Activated naive CD4-positive, alpha-beta T cell treated with anti-CD3 and anti-CD28 coated beads for 36 hours (primary cell): ENCODE measurements around the gene PAQR7. TPM values are rescaled to one million over a fixed set of nuclear protein-coding genes. Genes with fewer than 3 reads are reported as not detected.

Experiments
- CTCF ChIA-PET: fragments of 350-600 bp; sonication (Branson Sonifier 250); formaldehyde crosslinking; loops from one replicate; lab custom pipeline; 2021; ENCODE audit warnings: antibody characterized with exemption; lab: Charles Lee
- DNase-seq: peaks from one replicate; pipeline ENCODE4 v3.0.0-alpha.2; 2020
- H3K27ac Mint-ChIP-seq: one replicate; pipeline ENCODE4 v1.8.0; 2021; ENCODE audit warnings: mild to moderate bottlenecking, mixed read lengths
- H3K27me3 Mint-ChIP-seq: one replicate; pipeline ENCODE4 v1.8.0; 2021; ENCODE audit warnings: low read depth, mixed read lengths
- H3K36me3 Mint-ChIP-seq: one replicate; pipeline ENCODE4 v1.8.0; 2021; ENCODE audit warnings: low read depth, mixed read lengths
- H3K4me1 Mint-ChIP-seq: one replicate; pipeline ENCODE4 v1.8.0; 2021; ENCODE audit warnings: low read depth, mixed read lengths
- H3K4me3 Mint-ChIP-seq: one replicate; pipeline ENCODE4 v1.8.0; 2021; ENCODE audit warnings: mild to moderate bottlenecking, moderate library complexity, mixed read lengths
- H3K9me3 Mint-ChIP-seq: one replicate; pipeline ENCODE4 v1.8.0; 2021; ENCODE audit warnings: mixed read lengths
- intact Hi-C: fragments of 100-400 bp; cut with micrococcal nuclease; formaldehyde crosslinking; loops from one replicate; pipeline ENCODE4 v1.15.1; 2023
- total RNA-seq, 2 experiments: library from RNA; stranded (reverse); gene quantifications; one replicate each; pipeline ENCODE4 v1.2.3, GENCODE V29; 2021

PAQR7 gene
- total RNA-seq = 1 to 10 TPM; 2.8 to 3.1 TPM

- H3K27me3 Mint-ChIP-seq = no peaks in the 10 kb centered on the region
- peak within 1 kb of the TSS; percentile 18 for H3K27ac Mint-ChIP-seq
- peak within 1 kb of the TSS; percentile 84 for H3K4me3 Mint-ChIP-seq
- no peaks in the 10 kb centered on the region for H3K9me3 Mint-ChIP-seq
- peak; percentile 58 for DNase-seq
- H3K36me3 Mint-ChIP-seq = no peaks in the 10 kb centered on the region
- intact Hi-C loops = loop anchor here (1.0 kb wide), 2 partner anchors 16 to 30 kb away; partner anchors contain the start of gene AUNIP
- CTCF ChIA-PET = interaction anchor here (1.4 to 1.5 kb wide), 3 partner anchors 20 to 122 kb away, joined by 3 to 5 read pairs (median 4); partner anchors contain the start of gene PAFAH2
- peaks cover 8% of the 10 kb centered on the region for H3K4me1 Mint-ChIP-seq
Observed at GRCh38 chr1:25875154-25875855, at the start of gene PAQR7. TSS of gene PAQR7 (minus strand) at chr1:25875708. CDS start at chr1:25863839, 11,869 bp downstream.

DNA sequence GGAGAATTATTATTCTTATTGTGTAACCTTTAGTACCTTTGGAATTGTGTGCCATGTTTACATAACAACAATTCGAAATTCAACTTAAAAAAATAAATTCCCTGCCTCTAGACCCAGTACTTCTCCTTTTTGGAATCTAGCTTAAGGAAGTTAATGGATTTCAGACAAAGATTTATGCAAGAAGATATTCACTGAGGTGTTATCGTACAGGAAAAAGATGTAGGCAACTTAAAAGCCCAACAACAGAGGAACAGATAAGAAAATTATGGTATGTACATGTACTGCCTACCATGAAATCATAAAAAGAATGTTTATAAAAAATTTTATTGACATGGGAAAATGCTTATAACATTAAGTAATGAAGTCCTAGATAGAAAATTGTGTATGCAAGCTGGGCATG, 48.9 kb upstream of the PAQR7 start:
- intact Hi-C loops = no loop called here
- no peak for DNase-seq
- no peak overlapping the region for H3K27ac Mint-ChIP-seq
- H3K36me3 Mint-ChIP-seq = no peaks in the 10 kb centered on the region
- no peaks in the 10 kb centered on the region for H3K9me3 Mint-ChIP-seq
- H3K27me3 Mint-ChIP-seq = peaks cover 2% of the 10 kb centered on the region
- CTCF ChIA-PET = no interaction called here
- H3K4me3 Mint-ChIP-seq = no peak overlapping the region
- H3K4me1 Mint-ChIP-seq = peaks cover 17% of the 10 kb centered on the region

- Mint-ChIP-seq H3K4me1 (peaks cover 22% of the 10 kb centered on the region), H3K4me3 (peak overlapping the region; percentile 53), H3K27me3 (peaks cover 2% of the 10 kb centered on the region), H3K9me3 (no peaks in the 10 kb centered on the region), H3K36me3 (no peaks in the 10 kb centered on the region), H3K27ac (no peak overlapping the region)
- DNase-seq = peak; percentile 41
- CTCF ChIA-PET = interaction anchor here (1.1 kb wide), 1 partner anchor 27 kb away, joined by 4 read pairs; no protein-coding TSS in a partner anchor
- intact Hi-C loops = loop anchor here (1.0 kb wide), 1 partner anchor 17 kb away; the partner anchor contains the start of gene STMN1
Observed at GRCh38 chr1:25922971-25923552, 47.6 kb upstream of the PAQR7 start.

GRCh38 chr1:25922056-25922970, 46.8 kb upstream of the PAQR7 start:
- no peaks in the 10 kb centered on the region for H3K9me3 Mint-ChIP-seq
- intact Hi-C loops = loop anchor here (1.0 kb wide), 1 partner anchor 16 kb away; the partner anchor contains the start of gene STMN1
- CTCF ChIA-PET = interaction anchor here (0.6 to 1.6 kb wide), 3 partner anchors 16 to 1048 kb away, joined by 3 to 5 read pairs (median 4); partner anchors contain the start of gene STMN1
- peak; percentile 60 for DNase-seq
- H3K27ac Mint-ChIP-seq = no peak overlapping the region
- no peaks in the 10 kb centered on the region for H3K36me3 Mint-ChIP-seq
- H3K27me3 Mint-ChIP-seq = peaks cover 2% of the 10 kb centered on the region
- H3K4me3 Mint-ChIP-seq = peak overlapping the region; percentile 70
- H3K4me1 Mint-ChIP-seq = peaks cover 27% of the 10 kb centered on the region

GRCh38 chr1:25918615-25919014, 43.1 kb upstream of the PAQR7 start:
- intact Hi-C loops = no loop called here
- H3K4me3 Mint-ChIP-seq = no peak overlapping the region
- CTCF ChIA-PET = interaction anchor here (0.6 to 1.1 kb wide), 7 partner anchors 22 to 226 kb away, joined by 3 to 11 read pairs (median 3); no protein-coding TSS in a partner anchor
- no peaks in the 10 kb centered on the region for H3K9me3 Mint-ChIP-seq
- no peak overlapping the region for H3K27ac Mint-ChIP-seq
- H3K36me3 Mint-ChIP-seq = no peaks in the 10 kb centered on the region
- no peaks in the 10 kb centered on the region for H3K27me3 Mint-ChIP-seq
- H3K4me1 Mint-ChIP-seq = peaks cover 24% of the 10 kb centered on the region
- no peak for DNase-seq

DNA sequence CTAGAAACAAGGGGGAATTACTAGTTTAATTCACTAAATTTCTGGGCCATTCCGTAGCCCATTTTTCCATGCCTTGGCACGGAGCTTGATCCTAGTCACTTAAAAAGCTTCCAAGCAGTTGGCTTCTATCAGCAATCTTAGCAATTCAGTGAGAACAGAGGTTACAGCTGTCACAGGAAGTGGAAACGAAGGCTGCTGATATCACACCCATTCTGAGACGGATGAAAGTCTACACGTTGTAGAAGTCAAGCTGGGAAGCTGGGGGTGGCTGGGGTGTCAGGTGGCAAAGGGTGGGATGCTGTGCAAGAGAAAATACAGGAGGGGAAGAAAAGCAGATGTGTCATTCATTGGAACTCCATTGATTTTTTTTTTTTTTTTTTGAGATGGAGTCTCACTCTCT, 42.5 kb upstream of the PAQR7 start:
- CTCF ChIA-PET = interaction anchor here (0.6 to 1.4 kb wide), 8 partner anchors 22 to 317 kb away, joined by 3 to 11 read pairs (median 4); partner anchors contain the start of gene PAFAH2
- intact Hi-C loops = no loop called here
- no peaks in the 10 kb centered on the region for H3K36me3 Mint-ChIP-seq
- H3K27ac Mint-ChIP-seq = no peak overlapping the region
- peaks cover 21% of the 10 kb centered on the region for H3K4me1 Mint-ChIP-seq
- no peak overlapping the region for H3K4me3 Mint-ChIP-seq
- no peaks in the 10 kb centered on the region for H3K9me3 Mint-ChIP-seq
- no peaks in the 10 kb centered on the region for H3K27me3 Mint-ChIP-seq
- peak; percentile 58 for DNase-seq

DNA sequence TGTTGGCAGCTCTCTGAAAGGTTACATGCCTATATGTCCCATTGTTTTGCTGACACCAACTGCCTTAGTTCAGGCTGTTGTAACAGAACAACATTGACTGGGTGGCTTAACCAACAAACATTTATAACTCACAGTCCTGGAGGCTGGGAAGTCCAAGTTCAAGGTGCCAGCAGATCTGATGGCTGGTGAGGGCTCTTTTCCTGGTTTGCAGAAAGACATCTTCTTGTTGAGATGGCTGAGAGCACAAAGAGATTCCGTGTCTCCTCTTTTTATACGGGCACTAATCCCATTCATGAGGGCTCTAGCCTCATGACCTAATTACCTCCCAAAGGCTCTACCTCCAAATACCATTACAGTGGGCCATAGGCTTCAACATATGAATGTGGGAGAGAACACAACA, 41.0 kb upstream of the PAQR7 start:
- H3K9me3 Mint-ChIP-seq = no peaks in the 10 kb centered on the region
- CTCF ChIA-PET = no interaction called here
- H3K4me3 Mint-ChIP-seq = no peak overlapping the region
- peaks cover 14% of the 10 kb centered on the region for H3K4me1 Mint-ChIP-seq
- no peaks in the 10 kb centered on the region for H3K27me3 Mint-ChIP-seq
- H3K27ac Mint-ChIP-seq = no peak overlapping the region
- no peaks in the 10 kb centered on the region for H3K36me3 Mint-ChIP-seq
- intact Hi-C loops = no loop called here
- no peak for DNase-seq

GRCh38 chr1:25914074-25914995, 38.8 kb upstream of the PAQR7 start:
- intact Hi-C loops = no loop called here
- Mint-ChIP-seq H3K27ac (no peak overlapping the region), H3K36me3 (no peaks in the 10 kb centered on the region), H3K27me3 (no peaks in the 10 kb centered on the region), H3K4me1 (peaks cover 10% of the 10 kb centered on the region), H3K9me3 (no peaks in the 10 kb centered on the region), H3K4me3 (no peak overlapping the region)
- no peak for DNase-seq
- CTCF ChIA-PET = interaction anchor here (0.5 to 3.5 kb wide), 6 partner anchors 9 to 83 kb away, joined by 3 to 23 read pairs (median 4); partner anchors contain the start of gene PAFAH2

GRCh38 chr1:25913206-25913605, 37.7 kb upstream of the PAQR7 start:
- no peak for DNase-seq
- intact Hi-C loops = no loop called here
- Mint-ChIP-seq H3K4me3 (no peak overlapping the region), H3K9me3 (no peaks in the 10 kb centered on the region), H3K27me3 (no peaks in the 10 kb centered on the region), H3K4me1 (peaks cover 6% of the 10 kb centered on the region), H3K27ac (no peak overlapping the region), H3K36me3 (no peaks in the 10 kb centered on the region)
- CTCF ChIA-PET = interaction anchor here (1.5 to 3.5 kb wide), 2 partner anchors 18 to 85 kb away, joined by 3 to 23 read pairs; partner anchors contain the start of gene PAFAH2

DNA sequence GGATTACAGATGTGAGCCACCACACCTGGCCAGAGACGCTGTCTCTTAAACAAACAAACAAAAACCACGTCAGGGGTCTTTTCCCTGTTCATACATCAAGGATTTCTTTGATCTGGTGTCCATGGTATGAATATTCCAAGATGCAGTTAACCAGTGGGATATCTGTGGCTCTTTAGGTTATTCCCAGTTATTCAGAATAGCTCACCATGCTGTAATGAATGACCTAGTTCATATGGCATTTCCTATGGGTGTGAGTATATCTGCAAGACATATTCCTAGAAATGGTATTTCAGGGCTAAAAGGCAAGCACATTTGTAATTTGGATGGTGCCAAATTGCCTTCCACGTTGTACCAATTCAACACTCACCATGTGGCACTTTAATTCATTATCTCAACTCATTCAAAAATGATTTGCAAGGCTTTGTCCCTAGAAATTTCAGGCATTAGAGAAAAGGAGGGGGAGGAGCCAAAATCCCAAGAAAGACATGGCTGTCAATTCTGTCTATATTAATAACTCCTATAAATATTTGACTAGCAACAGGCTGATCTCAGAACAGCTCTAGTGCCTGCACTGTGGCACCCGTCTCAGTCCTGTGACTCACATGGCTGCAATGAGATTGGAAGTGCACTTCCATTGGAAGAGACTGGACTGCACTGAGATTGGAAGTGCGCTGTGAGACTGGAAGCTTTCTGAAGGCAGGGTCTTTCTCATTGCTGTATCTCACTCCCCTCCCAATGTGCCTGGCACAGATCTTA, 36.7 kb upstream of the PAQR7 start:
- intact Hi-C loops = no loop called here
- Mint-ChIP-seq H3K27me3 (no peaks in the 10 kb centered on the region), H3K27ac (no peak overlapping the region), H3K4me1 (peaks cover 2% of the 10 kb centered on the region), H3K9me3 (no peaks in the 10 kb centered on the region), H3K36me3 (no peaks in the 10 kb centered on the region), H3K4me3 (no peak overlapping the region)
- no peak for DNase-seq
- CTCF ChIA-PET = interaction anchor here (1.1 to 3.5 kb wide), 2 partner anchors 16 to 17 kb away, joined by 4 to 23 read pairs; no protein-coding TSS in a partner anchor
